ENCODE measurements around the gene HASPIN.

HASPIN gene

DNA sequence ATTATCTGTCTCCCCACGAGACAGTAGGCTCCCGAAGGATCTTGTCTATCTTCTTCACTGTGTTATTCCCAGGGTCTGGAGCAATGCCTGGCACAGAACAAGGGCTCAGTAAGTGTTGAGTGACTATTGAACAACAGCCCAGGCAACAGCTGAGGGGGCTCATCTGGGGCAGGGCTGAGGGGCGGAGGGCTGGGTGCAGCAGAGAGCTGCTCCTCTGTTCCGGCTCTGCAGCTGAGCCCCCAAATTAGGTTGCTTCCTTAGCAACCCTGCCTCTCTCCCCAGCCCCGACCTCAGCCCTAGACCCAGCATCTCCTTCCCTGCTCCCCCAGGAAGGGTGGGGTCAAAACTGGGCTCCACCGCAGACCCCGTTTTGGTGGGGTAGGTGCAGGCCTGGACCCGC lies 45.1 kb downstream of the HASPIN start:
- DNase-seq = no peak

DNA sequence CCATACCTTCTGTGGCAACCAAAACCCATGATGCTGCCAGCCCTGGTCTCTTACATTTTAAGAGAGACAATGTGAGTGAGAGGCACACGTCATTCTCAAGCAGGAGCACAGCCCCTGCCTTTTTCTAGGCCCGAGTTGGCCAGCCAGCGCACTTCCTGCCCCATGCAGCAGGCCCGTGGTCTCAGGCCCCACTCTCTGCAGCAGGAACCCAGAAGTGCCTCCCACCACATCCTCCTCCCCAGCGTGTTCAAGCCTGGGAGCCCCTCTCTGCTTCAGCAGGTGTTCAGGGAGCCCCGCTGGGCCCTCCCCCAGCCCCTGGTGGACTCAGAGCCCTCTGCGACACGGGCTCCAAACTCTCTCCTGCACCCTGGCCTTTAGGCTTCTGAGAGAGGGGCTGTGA lies 46.8 kb downstream of the HASPIN start:
- DNase-seq = no peak

DNA sequence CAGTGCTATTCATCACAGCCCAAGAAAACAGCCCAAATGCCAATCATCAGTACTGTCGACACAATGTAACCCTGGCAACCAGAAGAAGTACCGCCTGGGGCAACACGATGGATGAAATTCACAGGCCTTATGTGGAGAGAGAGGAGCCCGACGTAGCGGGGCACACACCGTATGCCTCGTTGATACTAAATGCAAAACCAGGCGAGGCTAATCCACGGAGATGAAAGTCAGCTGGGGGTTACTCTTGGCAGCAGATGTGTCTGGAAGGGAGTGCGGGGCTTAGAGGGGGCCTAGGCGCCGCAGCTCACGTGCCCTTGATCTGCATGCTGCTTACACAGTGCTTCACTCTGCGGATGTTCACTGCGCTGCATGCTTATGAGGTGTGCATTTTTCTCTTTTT lies 47.4 kb downstream of the HASPIN start:
- no peak for DNase-seq

DNA sequence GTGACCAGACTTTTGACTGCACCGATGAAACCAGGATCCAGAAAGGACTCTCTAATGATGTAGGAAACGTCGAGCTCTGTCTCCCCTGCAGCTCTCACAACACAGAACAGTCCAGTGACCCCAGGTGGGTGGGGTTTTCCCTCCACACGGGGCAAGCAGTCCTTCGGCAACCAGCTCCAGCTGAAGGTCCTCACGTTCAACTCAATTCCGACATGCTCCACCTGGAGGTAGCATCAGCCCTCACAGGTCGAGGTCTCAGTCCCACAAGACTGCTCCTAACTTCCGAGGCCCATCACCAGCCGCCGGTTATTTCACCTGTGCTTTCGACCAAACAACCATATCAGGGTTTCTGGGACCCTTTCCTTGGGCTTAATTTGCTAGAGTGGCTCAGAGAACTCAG lies 49.1 kb downstream of the HASPIN start:
- DNase-seq = no peak

DNA sequence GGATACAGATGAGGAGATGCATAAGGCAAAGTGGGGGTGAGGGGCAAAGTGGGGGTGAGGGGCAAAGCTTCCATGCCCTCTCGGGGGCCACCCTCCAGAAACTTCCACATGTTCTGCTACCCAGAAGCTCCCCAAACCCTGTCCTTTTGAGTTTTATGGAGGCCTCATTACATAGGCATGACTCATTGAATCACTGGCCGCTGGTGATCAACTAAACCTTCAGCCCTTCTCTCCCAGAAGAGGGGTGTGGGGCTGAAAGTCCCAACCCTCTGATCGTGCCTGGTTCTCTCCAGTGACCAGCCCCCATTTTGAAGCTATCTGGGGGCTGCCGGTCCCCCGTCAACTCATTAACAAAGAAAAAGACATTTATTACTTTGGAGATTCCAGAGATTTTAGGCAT lies 49.8 kb downstream of the HASPIN start:
- DNase-seq = no peak

DNA sequence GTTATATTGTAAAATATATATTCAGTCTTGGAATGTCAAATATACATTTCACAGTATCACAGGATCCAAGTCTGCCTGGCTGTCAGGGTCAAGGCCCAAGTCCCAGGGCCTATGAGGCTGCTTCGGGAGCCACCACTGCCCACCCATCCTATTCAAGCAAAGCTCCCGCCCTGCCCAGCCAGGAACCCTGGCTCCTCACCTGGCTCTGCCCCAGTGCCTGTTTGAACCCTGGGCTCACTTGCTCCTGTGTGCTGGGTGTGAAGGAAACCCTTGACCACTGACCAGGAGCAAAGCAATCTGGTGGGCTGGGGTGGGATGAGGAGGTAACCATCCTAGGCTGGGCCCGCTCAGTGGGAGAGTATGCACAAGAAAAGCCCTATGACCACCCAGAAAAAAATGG lies 50.3 kb downstream of the HASPIN start:
- no peak for DNase-seq
